SK-N-MC (cell line): ENCODE data around the gene ACTR3.

Source experiments
- DNase-seq: peaks from one replicate; pipeline ENCODE4 v3.0.0-alpha.2; 2011; ENCODE audit warnings: low read depth, low spot score
- H3K27ac ChIP-seq: fragments of 200-600 bp; sonication (generic); 2 replicates; pipeline ENCODE4 v1.5.1; 2016; ENCODE audit warnings: mixed run types
- H3K36me3 ChIP-seq: fragments of 200-600 bp; sonication (generic); 2 replicates; pipeline ENCODE4 v1.6.1; 2017; ENCODE audit warnings: antibody characterized with exemption, low read length, mixed read lengths; ENCODE audit not compliant: insufficient read depth
- H3K4me3 ChIP-seq: fragments of 200-600 bp; sonication (generic); 2 replicates; pipeline ENCODE4 v1.5.1; 2016
- H3K9ac ChIP-seq: fragments of 200-600 bp; sonication (generic); 2 replicates; pipeline ENCODE4 v1.8.0; 2017; ENCODE audit warnings: mixed run types, mixed read lengths; ENCODE audit not compliant: insufficient read length
- H3K9me3 ChIP-seq: fragments of 200-600 bp; sonication (generic); 2 replicates; pipeline ENCODE4 v1.6.1; 2017; ENCODE audit warnings: low read depth, mild to moderate bottlenecking, antibody characterized with exemption, low read length, moderate library complexity, mixed read lengths
- EZH2 ChIP-seq: fragments of 200-600 bp; sonication (generic); IDR thresholded peaks from one replicate; pipeline ENCODE4 v1.6.1; 2017; ENCODE audit warnings: antibody characterized with exemption
- FOXP2 ChIP-seq: optimal IDR thresholded peaks from 2 replicates; pipeline ENCODE3; 2011; ENCODE audit warnings: mild to moderate bottlenecking, moderate library complexity; ENCODE audit not compliant: insufficient read depth; ENCODE audit errors: extremely low read length, control extremely low read depth
- POLR2AphosphoS5 ChIP-seq: IDR thresholded peaks from 2 replicates; pipeline ENCODE4 v1.6.1; 2012; ENCODE audit warnings: mild to moderate bottlenecking, low read depth, low read length, borderline replicate concordance

Gene ACTR3

GRCh38 chr2:113879457-113879856, 10.4 kb upstream of the ACTR3 start:
- TF ChIP-seq POLR2AphosphoS5 (no peak), FOXP2 (no peak), EZH2 (no peak)
- Histone ChIP-seq H3K36me3 (no peaks in the 10 kb centered on the region), H3K9me3 (no peaks in the 10 kb centered on the region), H3K27ac (no peak overlapping the region), H3K9ac (peak overlapping the region; percentile 21), H3K4me3 (no peak overlapping the region)
- DNase-seq: no peak

GRCh38 chr2:113886479-113887008, 3.3 kb upstream of the ACTR3 start:
- no peak overlapping the region for H3K9ac ChIP-seq
- no peak overlapping the region for H3K4me3 ChIP-seq
- no peak overlapping the region for H3K27ac ChIP-seq

DNA sequence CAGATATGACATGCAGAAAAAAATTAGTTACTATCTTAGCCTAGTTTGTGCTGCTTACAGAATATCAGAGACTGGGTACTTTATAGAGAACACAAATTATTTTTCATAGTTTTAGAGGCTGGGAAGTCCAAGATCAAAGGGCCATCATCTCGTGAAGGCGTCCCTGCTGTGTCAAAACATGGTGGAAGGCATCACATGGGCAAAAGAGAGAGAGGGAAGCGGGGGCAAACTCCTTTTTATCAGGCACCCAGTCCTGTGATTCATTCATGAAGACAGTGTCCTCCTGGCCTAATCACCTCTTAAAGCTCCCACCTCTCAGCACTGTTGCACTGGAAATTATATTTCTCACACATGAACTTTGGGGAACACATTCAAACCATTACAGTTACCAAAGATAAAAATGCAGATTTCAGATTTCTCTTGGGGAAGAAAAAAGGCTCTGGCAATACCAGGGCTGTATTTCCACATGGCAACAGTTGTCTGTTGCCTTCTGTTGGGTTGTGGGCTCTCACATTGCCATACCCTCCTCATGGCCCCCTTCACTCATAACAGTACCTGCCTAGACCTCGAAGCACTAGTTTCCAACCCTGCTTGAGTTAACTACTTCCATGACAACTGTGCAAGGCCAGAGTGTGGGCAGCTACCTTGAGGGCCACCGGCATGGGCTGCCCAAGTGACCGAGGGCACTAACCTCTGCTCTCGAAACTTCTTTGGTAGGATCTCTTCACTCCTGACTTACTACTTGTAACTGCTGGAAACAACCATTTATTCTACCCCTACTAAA, 2.7 kb upstream of the ACTR3 start:
- DNase-seq: no peak

More at GRCh38 chr2:113886479-113887008, 3.3 kb upstream of the ACTR3 start:
- Histone ChIP-seq H3K9me3 (no peaks in the 10 kb centered on the region), H3K36me3 (no peaks in the 10 kb centered on the region)
- DNase-seq: no peak
- TF ChIP-seq EZH2: no peak
- TF ChIP-seq FOXP2: no peak
- TF ChIP-seq POLR2AphosphoS5: no peak

DNA sequence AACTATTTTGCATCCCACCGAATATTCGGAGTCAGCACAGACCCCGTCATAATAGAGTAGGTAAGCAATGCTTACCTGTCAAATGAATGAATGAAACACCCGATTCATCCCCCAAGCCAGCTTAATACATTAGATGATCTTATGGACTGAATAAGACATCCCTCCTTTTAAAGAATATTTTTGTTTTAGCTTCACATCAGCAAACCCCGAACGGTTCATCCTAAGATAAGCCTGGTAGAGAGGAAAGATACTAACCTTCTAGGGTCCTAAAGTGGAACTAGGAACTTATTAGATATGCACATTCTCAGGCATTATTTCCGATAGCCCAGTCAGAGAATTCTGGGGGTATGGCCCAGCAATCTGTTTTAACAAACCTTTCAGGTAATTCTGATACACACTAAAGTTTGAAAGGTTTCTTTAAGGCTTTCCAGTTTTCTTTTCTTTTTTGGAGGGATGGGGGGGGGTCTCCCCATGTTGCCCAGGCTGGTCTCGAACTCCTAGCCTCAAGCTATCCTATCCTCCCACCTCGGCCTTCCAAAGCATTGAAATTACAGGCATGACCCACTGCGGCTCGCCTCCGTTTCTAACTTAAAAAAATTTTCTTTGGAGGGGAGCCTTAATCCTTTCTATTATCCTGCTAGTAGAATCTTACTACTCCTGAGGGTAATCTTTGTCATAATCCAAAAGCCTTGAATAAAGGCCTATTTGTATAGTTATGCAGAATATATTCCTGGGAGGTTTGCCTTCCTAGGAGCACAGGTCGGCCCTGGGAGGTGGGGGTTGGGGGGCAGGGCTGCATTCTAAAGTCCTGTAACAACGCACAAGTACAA, 1.0 kb upstream of the ACTR3 start:
- TF ChIP-seq FOXP2: no peak
- no peak for TF ChIP-seq POLR2AphosphoS5
- TF ChIP-seq EZH2: no peak
- Histone ChIP-seq H3K36me3 (peaks cover 4% of the 10 kb centered on the region; the same call in 1 of the 2 replicates), H3K4me3 (peak overlapping the region; percentile 85), H3K9me3 (no peaks in the 10 kb centered on the region), H3K9ac (peak overlapping the region; percentile 93), H3K27ac (peak overlapping the region; percentile 93)
- no peak for DNase-seq

More for the DNA sequence above, 2.7 kb upstream of the ACTR3 start:
- no peaks in the 10 kb centered on the region for H3K9me3 ChIP-seq
- no peak overlapping the region for H3K27ac ChIP-seq
- H3K36me3 ChIP-seq: no peaks in the 10 kb centered on the region
- no peak overlapping the region for H3K9ac ChIP-seq
- TF ChIP-seq EZH2 (no peak), FOXP2 (no peak), POLR2AphosphoS5 (no peak)
- H3K4me3 ChIP-seq: no peak overlapping the region

- Histone ChIP-seq H3K36me3 (peaks cover 4% of the 10 kb centered on the region; the same call in 1 of the 2 replicates), H3K4me3 (peak overlapping the region; percentile 85), H3K9ac (peak overlapping the region; percentile 92), H3K9me3 (no peaks in the 10 kb centered on the region), H3K27ac (peak overlapping the region; percentile 94)
- no peak for DNase-seq
- TF ChIP-seq EZH2: no peak
- peak; percentile 55; the same call in 1 of the 2 replicates for TF ChIP-seq POLR2AphosphoS5
Measured at GRCh38 chr2:113890253-113891235, 655 bp downstream of the ACTR3 start.

DNA sequence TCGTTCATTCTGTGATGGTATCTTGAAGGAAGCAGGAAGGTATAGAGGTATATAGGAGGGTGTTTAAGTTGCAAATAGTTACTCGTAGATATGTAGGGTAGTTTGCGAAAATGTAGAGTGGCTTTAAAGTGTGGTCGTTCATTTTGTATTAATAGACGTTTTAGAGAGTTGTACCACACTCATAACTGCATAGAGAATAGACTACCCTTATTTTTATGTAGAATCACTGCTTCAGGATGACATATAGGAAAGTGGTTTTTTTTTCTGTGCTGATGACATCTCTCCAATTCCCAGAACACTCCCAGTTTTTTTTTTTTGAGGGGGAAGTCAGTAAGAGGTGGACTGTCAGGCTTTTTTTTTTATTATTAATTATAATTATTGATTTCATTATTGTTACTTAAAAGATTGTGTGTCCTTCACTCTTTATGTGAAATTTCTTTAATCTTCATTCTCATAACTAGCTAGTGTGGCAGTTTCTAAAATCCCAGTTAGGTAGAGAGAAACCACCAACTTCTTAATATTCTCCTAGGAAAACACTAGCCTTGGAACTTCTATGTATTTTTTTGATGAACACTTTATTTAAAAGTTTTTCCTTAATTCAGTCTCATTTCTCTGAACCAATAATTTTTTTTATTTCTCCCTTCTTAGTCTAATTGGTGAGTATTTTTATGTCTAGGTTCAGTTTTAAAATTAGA, 1.5 kb downstream of the ACTR3 start:
- H3K9me3 ChIP-seq: no peaks in the 10 kb centered on the region
- H3K9ac ChIP-seq: peak overlapping the region; percentile 92
- H3K27ac ChIP-seq: peak overlapping the region; percentile 94
- peaks cover 4% of the 10 kb centered on the region; the same call in 1 of the 2 replicates for H3K36me3 ChIP-seq
- peak overlapping the region; percentile 85 for H3K4me3 ChIP-seq
- TF ChIP-seq FOXP2: no peak
- TF ChIP-seq POLR2AphosphoS5: no peak
- no peak for TF ChIP-seq EZH2
- DNase-seq: no peak

GRCh38 chr2:113892004-113892710, 2.3 kb downstream of the ACTR3 start:
- no peaks in the 10 kb centered on the region for H3K9me3 ChIP-seq
- H3K4me3 ChIP-seq: peak overlapping the region; percentile 85
- DNase-seq: no peak
- TF ChIP-seq POLR2AphosphoS5 (no peak), FOXP2 (no peak), EZH2 (no peak)
- peak overlapping the region; percentile 37 for H3K27ac ChIP-seq
- peaks cover 4% of the 10 kb centered on the region; the same call in 1 of the 2 replicates for H3K36me3 ChIP-seq
- peak overlapping the region; percentile 92 for H3K9ac ChIP-seq
